DOHH2 (cell line): ENCODE measurements around the gene TMEM187.

Experiments
- H3F3A ChIP-seq: fragments of 200-600 bp; sonication (generic), shearing (Covaris generic); 2 replicates; pipeline ENCODE4 v1.6.0; 2016; ENCODE audit warnings: antibody characterized with exemption, mild to moderate bottlenecking; ENCODE audit not compliant: control insufficient read depth, insufficient read depth
- H3K27ac ChIP-seq: fragments of 200-600 bp; sonication (generic); 2 replicates; pipeline ENCODE4 v1.5.1; 2014; ENCODE audit warnings: low read depth, mild to moderate bottlenecking, low read length, moderate library complexity
- H3K27me3 ChIP-seq: fragments of 200-600 bp; sonication (generic); 2 replicates; pipeline ENCODE4 v1.6.1; 2014; ENCODE audit warnings: mild to moderate bottlenecking, low read length, mixed read lengths; ENCODE audit not compliant: control insufficient read depth
- H3K36me3 ChIP-seq: fragments of 200-600 bp; sonication (generic); 2 replicates; pipeline ENCODE4 v1.6.1; 2014; ENCODE audit warnings: mild to moderate bottlenecking, low read length, moderate library complexity, mixed read lengths; ENCODE audit not compliant: control insufficient read depth
- H3K4me1 ChIP-seq: fragments of 200-600 bp; sonication (generic); 2 replicates; pipeline ENCODE4 v1.6.1; 2014; ENCODE audit warnings: mild to moderate bottlenecking, low read length, mixed read lengths; ENCODE audit not compliant: control insufficient read depth
- H3K4me2 ChIP-seq: fragments of 200-600 bp; sonication (generic); 2 replicates; pipeline ENCODE4 v1.6.0; 2014; ENCODE audit warnings: mild to moderate bottlenecking, low read length, moderate library complexity
- H3K4me3 ChIP-seq: fragments of 200-600 bp; sonication (generic); 2 replicates; pipeline ENCODE4 v1.5.1; 2014; ENCODE audit warnings: mild to moderate bottlenecking, low read length, mixed read lengths
- H3K79me2 ChIP-seq: fragments of 200-600 bp; sonication (generic); 2 replicates; pipeline ENCODE4 v1.6.1; 2014; ENCODE audit warnings: mild to moderate bottlenecking, low read length, mixed read lengths; ENCODE audit not compliant: control insufficient read depth
- H3K9me2 ChIP-seq: fragments of 200-600 bp; sonication (generic); replicated peaks from 2 replicates; pipeline ENCODE4 v1.6.1; 2014; ENCODE audit warnings: mild to moderate bottlenecking, low read length, mixed read lengths; ENCODE audit not compliant: control insufficient read depth
- H3K9me3 ChIP-seq: fragments of 200-600 bp; sonication (generic); 2 replicates; pipeline ENCODE4 v1.6.1; 2014; ENCODE audit warnings: antibody characterized with exemption, low read length, mixed read lengths; ENCODE audit not compliant: control insufficient read depth, insufficient read depth
- H4K20me1 ChIP-seq: fragments of 200-600 bp; sonication (generic); 2 replicates; pipeline ENCODE4 v1.6.0; 2014; ENCODE audit warnings: low read depth, mild to moderate bottlenecking, antibody characterized with exemption, low read length, moderate library complexity; ENCODE audit not compliant: control insufficient read depth, insufficient read depth
- EZH2phosphoT487 ChIP-seq: fragments of 200-600 bp; sonication (generic); IDR thresholded peaks from 2 replicates; pipeline ENCODE4 v1.6.1; 2017; ENCODE audit warnings: borderline replicate concordance, mild to moderate bottlenecking, antibody characterized with exemption, low read length, moderate library complexity, mixed read lengths
- TF ChIP-seq, protein P1 (sequence below): fragments of 200-600 bp; sonication (generic); IDR thresholded peaks from one replicate; pipeline ENCODE4 v1.5.1; 2014; ENCODE audit warnings: antibody characterized with exemption, mild to moderate bottlenecking, low read depth, low read length; ENCODE audit not compliant: poor library complexity, severe bottlenecking

TMEM187 gene

DNA sequence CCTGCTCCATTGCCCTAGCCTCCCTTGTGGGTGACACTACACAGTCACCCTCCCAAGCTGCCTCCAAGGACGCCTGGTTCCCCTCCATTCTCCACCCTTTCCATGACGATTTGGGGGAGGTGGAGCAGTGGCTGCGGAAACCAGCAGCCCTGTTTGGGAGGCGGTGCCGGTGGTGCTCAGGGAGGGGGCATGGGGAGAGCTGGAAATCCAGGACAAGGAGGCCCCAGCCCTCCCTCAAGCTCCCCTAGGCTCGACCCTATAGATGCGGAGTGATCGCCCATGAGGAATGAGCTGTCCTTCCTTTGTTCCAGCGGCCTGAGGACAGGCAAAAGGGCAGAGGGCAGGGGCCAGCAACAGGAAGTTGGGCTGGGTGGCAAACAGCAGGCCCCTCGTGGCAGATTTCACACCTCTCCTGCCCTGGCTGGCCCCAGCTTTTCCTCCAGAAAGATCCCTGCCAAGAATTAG is 24.5 kb upstream of the TMEM187 start:
- no peaks in the 10 kb centered on the region for H3K79me2 ChIP-seq
- H3F3A ChIP-seq, result peaks cover 5% of the 10 kb centered on the region; the same call in 1 of the 2 replicates
- TF ChIP-seq, protein P1, sequence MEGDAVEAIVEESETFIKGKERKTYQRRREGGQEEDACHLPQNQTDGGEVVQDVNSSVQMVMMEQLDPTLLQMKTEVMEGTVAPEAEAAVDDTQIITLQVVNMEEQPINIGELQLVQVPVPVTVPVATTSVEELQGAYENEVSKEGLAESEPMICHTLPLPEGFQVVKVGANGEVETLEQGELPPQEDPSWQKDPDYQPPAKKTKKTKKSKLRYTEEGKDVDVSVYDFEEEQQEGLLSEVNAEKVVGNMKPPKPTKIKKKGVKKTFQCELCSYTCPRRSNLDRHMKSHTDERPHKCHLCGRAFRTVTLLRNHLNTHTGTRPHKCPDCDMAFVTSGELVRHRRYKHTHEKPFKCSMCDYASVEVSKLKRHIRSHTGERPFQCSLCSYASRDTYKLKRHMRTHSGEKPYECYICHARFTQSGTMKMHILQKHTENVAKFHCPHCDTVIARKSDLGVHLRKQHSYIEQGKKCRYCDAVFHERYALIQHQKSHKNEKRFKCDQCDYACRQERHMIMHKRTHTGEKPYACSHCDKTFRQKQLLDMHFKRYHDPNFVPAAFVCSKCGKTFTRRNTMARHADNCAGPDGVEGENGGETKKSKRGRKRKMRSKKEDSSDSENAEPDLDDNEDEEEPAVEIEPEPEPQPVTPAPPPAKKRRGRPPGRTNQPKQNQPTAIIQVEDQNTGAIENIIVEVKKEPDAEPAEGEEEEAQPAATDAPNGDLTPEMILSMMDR, result no peak
- TF ChIP-seq EZH2phosphoT487, result no peak
- H3K27ac ChIP-seq, result no peak overlapping the region
- no peaks in the 10 kb centered on the region for H3K27me3 ChIP-seq
- H3K4me3 ChIP-seq, result no peak overlapping the region
- H3K9me2 ChIP-seq, result no peaks in the 10 kb centered on the region
- peaks cover 51% of the 10 kb centered on the region for H3K36me3 ChIP-seq
- H3K9me3 ChIP-seq, result no peaks in the 10 kb centered on the region
- H3K4me1 ChIP-seq, result peaks cover 11% of the 10 kb centered on the region
- no peak overlapping the region for H3K4me2 ChIP-seq
- no peaks in the 10 kb centered on the region; the same call in 1 of the 2 replicates for H4K20me1 ChIP-seq

DNA sequence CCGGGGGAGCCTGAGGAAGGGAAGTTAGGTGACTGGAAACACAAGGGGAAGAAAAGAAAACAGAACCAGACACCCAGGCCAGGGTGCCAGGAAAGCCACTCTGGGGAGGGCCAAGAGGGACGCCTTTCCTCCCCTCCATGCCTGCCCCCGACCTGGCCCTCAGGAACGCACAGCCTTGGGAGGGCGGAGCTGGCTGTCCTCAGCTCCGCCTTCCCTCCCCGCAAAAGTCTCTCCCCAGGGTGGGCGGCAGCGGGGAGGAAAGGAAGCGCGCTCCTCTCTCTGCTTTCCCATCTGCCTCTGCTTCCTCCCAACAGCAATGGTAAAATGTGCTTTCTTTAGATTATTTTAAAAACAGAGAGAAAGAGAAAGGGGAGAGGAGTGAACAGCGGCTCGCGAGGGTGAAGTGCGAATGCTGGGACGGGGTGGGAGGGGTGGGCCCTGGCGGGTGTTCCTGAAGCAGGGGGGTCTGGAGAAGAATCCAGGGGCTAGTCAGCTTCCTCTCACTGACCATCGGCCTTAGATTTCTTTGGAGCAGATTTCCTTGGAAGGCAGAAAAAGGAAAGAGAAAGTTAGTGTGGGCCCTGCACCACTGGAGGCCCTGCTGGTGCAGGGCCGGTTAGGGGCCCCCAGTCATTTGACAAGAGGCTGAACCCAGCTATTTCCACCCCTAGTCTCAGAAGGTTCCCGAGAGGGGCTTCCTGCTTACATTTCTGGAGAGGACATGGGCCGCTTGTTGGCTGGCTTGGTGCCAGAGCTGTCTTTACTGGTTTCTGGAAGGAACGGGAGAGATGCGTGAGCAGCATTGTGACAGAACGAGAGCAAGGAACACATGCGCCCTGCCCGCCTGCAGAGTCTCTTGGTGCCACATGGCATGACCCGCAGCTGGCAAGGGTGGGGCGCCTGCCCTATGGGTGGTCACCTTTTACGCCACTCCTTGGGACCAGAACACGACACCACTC is 23.4 kb upstream of the TMEM187 start:
- H3K9me2 ChIP-seq, result no peaks in the 10 kb centered on the region
- no peaks in the 10 kb centered on the region; the same call in 1 of the 2 replicates for H4K20me1 ChIP-seq
- H3F3A ChIP-seq, result peaks cover 5% of the 10 kb centered on the region; the same call in 1 of the 2 replicates
- H3K4me3 ChIP-seq, result no peak overlapping the region
- no peaks in the 10 kb centered on the region for H3K27me3 ChIP-seq
- peaks cover 62% of the 10 kb centered on the region for H3K36me3 ChIP-seq
- H3K4me2 ChIP-seq, result no peak overlapping the region
- no peaks in the 10 kb centered on the region for H3K9me3 ChIP-seq
- H3K79me2 ChIP-seq, result no peaks in the 10 kb centered on the region
- no peak for TF ChIP-seq EZH2phosphoT487
- TF ChIP-seq, protein P1, result no peak
- no peak overlapping the region for H3K27ac ChIP-seq
- peaks cover 10% of the 10 kb centered on the region for H3K4me1 ChIP-seq

DNA sequence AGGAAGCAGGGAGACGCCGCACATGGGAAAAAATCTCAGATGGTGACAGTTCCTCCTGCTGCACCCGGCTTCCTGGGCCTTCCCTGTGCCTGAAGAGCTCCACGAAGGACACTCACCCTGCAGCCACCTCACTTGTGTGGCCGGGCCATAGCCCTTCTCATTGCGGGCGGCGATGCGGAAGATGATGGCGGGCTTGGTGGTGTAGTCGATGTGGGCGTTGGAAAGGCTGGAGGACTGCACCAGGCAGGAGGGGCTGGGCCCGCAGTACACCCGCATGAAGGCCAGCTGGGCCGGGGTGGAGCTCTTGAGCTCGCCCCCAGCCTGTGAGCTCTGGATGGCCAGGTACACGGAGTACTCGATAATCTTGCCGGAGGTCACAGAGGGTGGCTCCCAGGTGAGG is 22.4 kb upstream of the TMEM187 start:
- Histone ChIP-seq H3F3A (peaks cover 5% of the 10 kb centered on the region; the same call in 1 of the 2 replicates), H3K4me3 (no peak overlapping the region), H3K36me3 (peaks cover 72% of the 10 kb centered on the region), H4K20me1 (no peaks in the 10 kb centered on the region; the same call in 1 of the 2 replicates), H3K4me1 (no peaks in the 10 kb centered on the region; the same call in 1 of the 2 replicates), H3K4me2 (no peak overlapping the region), H3K79me2 (no peaks in the 10 kb centered on the region), H3K9me3 (no peaks in the 10 kb centered on the region), H3K9me2 (no peaks in the 10 kb centered on the region), H3K27ac (no peak overlapping the region), H3K27me3 (no peaks in the 10 kb centered on the region)
- TF ChIP-seq, protein P1, result no peak
- TF ChIP-seq EZH2phosphoT487, result no peak
